HEK293T (cell line): Measurements from ENCODE around the gene PAQR4.

ENCODE experiments used
- CTBP1 ChIP-seq: fragments of 450-650 bp; IDR thresholded peaks from 2 replicates; pipeline ENCODE4 v1.6.1; 2016; ENCODE audit warnings: borderline replicate concordance
- FOXA1 ChIP-seq: fragments of 450-650 bp; IDR thresholded peaks from 2 replicates; pipeline ENCODE4 v1.6.1; 2016; ENCODE audit warnings: mild to moderate bottlenecking
- TARDBP ChIP-seq: fragments of 450-650 bp; IDR thresholded peaks from 2 replicates; pipeline ENCODE4 v1.6.1; 2016
- TF ChIP-seq, protein P1 (sequence below): fragments of 450-650 bp; IDR thresholded peaks from 2 replicates; pipeline ENCODE4 v1.6.1; 2016

DNA sequence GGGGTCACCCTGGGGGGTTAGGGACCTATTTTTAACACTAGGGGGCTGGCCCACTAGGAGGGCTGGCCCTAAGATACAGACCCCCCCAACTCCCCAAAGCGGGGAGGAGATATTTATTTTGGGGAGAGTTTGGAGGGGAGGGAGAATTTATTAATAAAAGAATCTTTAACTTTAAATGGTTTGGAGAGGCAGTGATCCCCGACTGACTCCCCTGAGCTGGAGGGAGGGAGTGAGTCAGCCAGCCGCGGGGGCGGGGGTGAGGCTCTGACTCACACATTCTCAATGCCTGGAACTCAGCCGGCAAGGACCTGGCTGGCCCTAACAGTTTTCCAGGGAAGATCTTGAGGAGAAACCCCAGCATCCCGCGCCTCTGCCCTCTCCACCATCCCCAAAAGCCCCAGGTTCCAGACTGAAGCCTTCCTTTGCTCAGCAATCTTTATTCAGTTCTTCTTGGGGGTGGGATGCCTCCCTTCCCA lies 53.1 kb downstream of the PAQR4 start:
- TF ChIP-seq FOXA1 (no peak), TARDBP (no peak), CTBP1 (no peak)
- TF ChIP-seq, protein P1, sequence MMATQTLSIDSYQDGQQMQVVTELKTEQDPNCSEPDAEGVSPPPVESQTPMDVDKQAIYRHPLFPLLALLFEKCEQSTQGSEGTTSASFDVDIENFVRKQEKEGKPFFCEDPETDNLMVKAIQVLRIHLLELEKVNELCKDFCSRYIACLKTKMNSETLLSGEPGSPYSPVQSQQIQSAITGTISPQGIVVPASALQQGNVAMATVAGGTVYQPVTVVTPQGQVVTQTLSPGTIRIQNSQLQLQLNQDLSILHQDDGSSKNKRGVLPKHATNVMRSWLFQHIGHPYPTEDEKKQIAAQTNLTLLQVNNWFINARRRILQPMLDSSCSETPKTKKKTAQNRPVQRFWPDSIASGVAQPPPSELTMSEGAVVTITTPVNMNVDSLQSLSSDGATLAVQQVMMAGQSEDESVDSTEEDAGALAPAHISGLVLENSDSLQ = no peak
